Fibroblast of skin of left quadriceps (primary cell): ENCODE results near the gene AKT3.
A peak's percentile ranks its signal among the peaks of the same experiment; 100 is the strongest.
"Not testable (repeated sequence)": the region's sequence is repeated elsewhere in the genome, so short reads cannot be mapped to it uniquely, and the experiment has no call there.

Experiments used
- DNase-seq, 2 experiments: peaks; one replicate each; pipeline ENCODE4 v3.0.0-alpha.2; 2013; ENCODE audit warnings: low read depth in 2 of 2

The AKT3 gene

GRCh38 chr1:243784506-243784905, 65.5 kb downstream of the AKT3 start:
- no peak for DNase-seq

GRCh38 chr1:243783714-243784113, 66.3 kb downstream of the AKT3 start:
- no peak for DNase-seq

- not testable (repeated sequence) for DNase-seq
Measured at GRCh38 chr1:243772361-243773050, 77.5 kb downstream of the AKT3 start.

GRCh38 chr1:243770860-243771259, 79.2 kb downstream of the AKT3 start:
- DNase-seq = no peak

GRCh38 chr1:243765676-243766075, 84.4 kb downstream of the AKT3 start:
- DNase-seq = no peak

- DNase-seq = no peak
Measured at GRCh38 chr1:243763806-243764205, 86.2 kb downstream of the AKT3 start.

- no peak for DNase-seq
Measured at GRCh38 chr1:243758647-243759046, 91.4 kb downstream of the AKT3 start.

- no peak for DNase-seq
Measured at GRCh38 chr1:243756529-243756928, 93.5 kb downstream of the AKT3 start.

- DNase-seq = no peak
Measured at GRCh38 chr1:243754348-243754747, 95.7 kb downstream of the AKT3 start.

- no peak for DNase-seq
Measured at GRCh38 chr1:243751506-243751905, 98.5 kb downstream of the AKT3 start.

GRCh38 chr1:243748706-243749283, 101.2 kb downstream of the AKT3 start:
- peak; percentile 50 to 52 for DNase-seq

- no peak for DNase-seq
Measured at GRCh38 chr1:243748227-243748626, 101.8 kb downstream of the AKT3 start.

GRCh38 chr1:243746751-243747150, 103.3 kb downstream of the AKT3 start:
- no peak for DNase-seq

- no peak for DNase-seq
Measured at GRCh38 chr1:243745356-243745755, 104.7 kb downstream of the AKT3 start.

GRCh38 chr1:243742819-243743218, 107.2 kb downstream of the AKT3 start:
- DNase-seq = no peak

GRCh38 chr1:243740255-243740999, 109.6 kb downstream of the AKT3 start:
- DNase-seq = peak in 1 of 2 experiments; percentile 36

GRCh38 chr1:243739335-243740003, 110.6 kb downstream of the AKT3 start:
- DNase-seq = no peak

- DNase-seq = no peak
Measured at GRCh38 chr1:243738020-243738419, 112.0 kb downstream of the AKT3 start.

GRCh38 chr1:243735457-243735856, 114.6 kb downstream of the AKT3 start:
- no peak for DNase-seq

- DNase-seq = no peak
Measured at GRCh38 chr1:243734308-243734695, 115.7 kb downstream of the AKT3 start.

- no peak for DNase-seq
Measured at GRCh38 chr1:243733670-243734307, 116.3 kb downstream of the AKT3 start.

- no peak for DNase-seq
Measured at GRCh38 chr1:243732637-243733036, 117.4 kb downstream of the AKT3 start.
